SK-N-MC (cell line): Measurements from ENCODE around the gene FAM111A.

Experiments
- EZH2 ChIP-seq: fragments of 200-600 bp; sonication (generic); IDR thresholded peaks from one replicate; pipeline ENCODE4 v1.6.1; 2017; ENCODE audit warnings: antibody characterized with exemption
- FOXP2 ChIP-seq: optimal IDR thresholded peaks from 2 replicates; pipeline ENCODE3; 2011; ENCODE audit warnings: mild to moderate bottlenecking, moderate library complexity; ENCODE audit not compliant: insufficient read depth; ENCODE audit errors: extremely low read length, control extremely low read depth
- POLR2AphosphoS5 ChIP-seq: IDR thresholded peaks from 2 replicates; pipeline ENCODE4 v1.6.1; 2012; ENCODE audit warnings: mild to moderate bottlenecking, low read depth, low read length, borderline replicate concordance

DNA sequence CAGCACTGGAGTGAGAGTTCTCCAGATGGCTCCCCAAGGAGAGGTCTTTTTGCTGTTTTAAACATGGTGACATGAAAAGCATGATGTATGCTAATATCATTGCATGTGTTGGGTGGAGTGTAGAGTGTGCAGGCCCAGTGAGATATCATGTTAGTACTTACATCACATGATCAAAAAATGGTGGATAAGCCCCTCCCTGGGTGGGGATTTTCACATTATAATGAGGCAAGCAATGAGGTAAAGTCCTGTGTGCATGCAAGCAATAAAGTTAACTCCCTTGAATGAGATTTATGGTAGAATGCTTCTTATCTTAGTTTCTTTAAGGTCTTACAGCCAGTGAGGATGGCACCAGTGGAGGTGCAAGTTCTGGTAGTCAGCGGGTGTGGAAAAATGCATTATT lies 27.1 kb upstream of the FAM111A start:
- TF ChIP-seq EZH2 (no peak), POLR2AphosphoS5 (no peak), FOXP2 (no peak)
